ENCODE results near the gene TMEM238. TPM values are rescaled to one million over a fixed set of nuclear protein-coding genes. Genes with fewer than 3 reads are reported as not detected.

Gene TMEM238
- polyA plus RNA-seq, 1 donor from 2014 or later = not detected

- no peak overlapping the region for H3K4me2 ChIP-seq (ENCODE audit: low read length)
- no peak for TF ChIP-seq EP300 (conservative IDR thresholded peaks at IDR 0.05; ENCODE audit: poor library complexity, severe bottlenecking)
- no peak for TF ChIP-seq POLR2AphosphoS5 (IDR thresholded peaks at IDR 0.05)
- TF ChIP-seq EZH2 (IDR thresholded peaks at IDR 0.05; ENCODE audit: borderline replicate concordance, insufficient read depth, low read length, poor library complexity, severe bottlenecking) = no peak
- no peak for TF ChIP-seq REST (IDR thresholded peaks at IDR 0.05; ENCODE audit: borderline replicate concordance)
- TF ChIP-seq TAF1 (IDR thresholded peaks at IDR 0.05; ENCODE audit: low read depth) = no peak
- no peak for TF ChIP-seq RAD21 (conservative IDR thresholded peaks at IDR 0.05)
- no peak for TF ChIP-seq SMC3 (conservative IDR thresholded peaks at IDR 0.05; ENCODE audit: poor library complexity)
- TF ChIP-seq CTCF (IDR thresholded peaks at IDR 0.05; ENCODE audit: poor library complexity, severe bottlenecking) = no peak
- TF ChIP-seq MXI1 (conservative IDR thresholded peaks at IDR 0.05; ENCODE audit: poor library complexity, severe bottlenecking) = no peak
- H3K27ac ChIP-seq (ENCODE audit: low read length) = no peak overlapping the region
- no peak overlapping the region for H3K4me3 ChIP-seq (ENCODE audit: low read length)
- no peaks in the 10 kb centered on the region for H3K9me3 ChIP-seq (ENCODE audit: low read length)
- no peaks in the 10 kb centered on the region for H3K36me3 ChIP-seq (ENCODE audit: insufficient read depth, low read length)
- no peak overlapping the region for H2AFZ ChIP-seq (ENCODE audit: low read depth, low read length)
- peaks cover 3% of the 10 kb centered on the region for H3K27me3 ChIP-seq (ENCODE audit: insufficient read depth, low read depth, low read length)
- no peak overlapping the region for H3K9ac ChIP-seq (ENCODE audit: low read length)
- no peaks in the 10 kb centered on the region for H3F3A ChIP-seq (ENCODE audit: insufficient read depth, low read length, poor library complexity, severe bottlenecking)
- H4K20me1 ChIP-seq (ENCODE audit: insufficient read depth) = peaks cover 7% of the 10 kb centered on the region
- no peaks in the 10 kb centered on the region for H3K9me2 ChIP-seq (ENCODE audit: insufficient read depth, low read length)
- peaks cover 11% of the 10 kb centered on the region for H3K79me2 ChIP-seq (replicated peaks; ENCODE audit: insufficient read depth, low read length)
Measured at GRCh38 chr19:55382013-55382412, 2.1 kb downstream of the TMEM238 start.

- Histone ChIP-seq H3K9ac (ENCODE audit: low read length) (no peak overlapping the region), H3K27me3 (ENCODE audit: insufficient read depth, low read depth, low read length) (peaks cover 3% of the 10 kb centered on the region), H4K20me1 (ENCODE audit: insufficient read depth) (no peaks in the 10 kb centered on the region), H3F3A (ENCODE audit: insufficient read depth, low read length, poor library complexity, severe bottlenecking) (no peaks in the 10 kb centered on the region), H3K4me2 (ENCODE audit: low read length) (no peak overlapping the region), H3K9me3 (ENCODE audit: low read length) (no peaks in the 10 kb centered on the region), H3K4me3 (ENCODE audit: low read length) (no peak overlapping the region), H3K79me2 (replicated peaks; ENCODE audit: insufficient read depth, low read length) (no peaks in the 10 kb centered on the region), H3K27ac (ENCODE audit: low read length) (no peak overlapping the region), H2AFZ (ENCODE audit: low read depth, low read length) (no peak overlapping the region), H3K9me2 (ENCODE audit: insufficient read depth, low read length) (no peaks in the 10 kb centered on the region), H3K36me3 (ENCODE audit: insufficient read depth, low read length) (no peaks in the 10 kb centered on the region)
- TF ChIP-seq TAF1 (IDR thresholded peaks at IDR 0.05; ENCODE audit: low read depth) (no peak), SMC3 (conservative IDR thresholded peaks at IDR 0.05; ENCODE audit: poor library complexity) (no peak), EP300 (conservative IDR thresholded peaks at IDR 0.05; ENCODE audit: poor library complexity, severe bottlenecking) (no peak), MXI1 (conservative IDR thresholded peaks at IDR 0.05; ENCODE audit: poor library complexity, severe bottlenecking) (no peak), EZH2 (IDR thresholded peaks at IDR 0.05; ENCODE audit: borderline replicate concordance, insufficient read depth, low read length, poor library complexity, severe bottlenecking) (no peak), CTCF (IDR thresholded peaks at IDR 0.05; ENCODE audit: poor library complexity, severe bottlenecking) (no peak), RAD21 (conservative IDR thresholded peaks at IDR 0.05) (no peak), REST (IDR thresholded peaks at IDR 0.05; ENCODE audit: borderline replicate concordance) (no peak), POLR2AphosphoS5 (IDR thresholded peaks at IDR 0.05) (no peak)
Measured at GRCh38 chr19:55379174-55379573, 4.9 kb downstream of the TMEM238 start.

Data from neural cell (in vitro differentiated cells).